CD4-positive, alpha-beta memory T cell (primary cell): ENCODE results near the gene CCS. TPM values are rescaled to one million over a fixed set of nuclear protein-coding genes. Genes with fewer than 3 reads are reported as not detected.
"Not testable (repeated sequence)": the region's sequence is repeated elsewhere in the genome, so short reads cannot be mapped to it uniquely, and the experiment has no call there.

Source experiments
- CTCF ChIA-PET: fragments of 350-600 bp; sonication (Branson Sonifier 250); formaldehyde crosslinking; loops from one replicate; lab custom pipeline; 2021; ENCODE audit warnings: inconsistent platforms; ENCODE audit not compliant: partially characterized antibody; lab: Charles Lee
- POLR2A ChIA-PET: fragments of 350-600 bp; sonication (Branson Sonifier 250); formaldehyde crosslinking; loops from one replicate; lab custom pipeline; 2021; ENCODE audit not compliant: partially characterized antibody; lab: Charles Lee
- DNase-seq, 5 donors: peaks; one replicate each; pipeline versions ENCODE4 v3.0.0 to v3.0.0-alpha.2; 2020 to 2022; ENCODE audit warnings: mixed read lengths in 1 of 5
- H3K27ac ChIP-seq: one replicate; pipeline ENCODE4 v1.7.0; 2013; ENCODE audit warnings: low read depth, low read length
- H3K27me3 ChIP-seq: 2 replicates; pipeline ENCODE4 v1.7.0; 2013; ENCODE audit warnings: mild to moderate bottlenecking, low read length, moderate library complexity; ENCODE audit not compliant: insufficient read depth
- H3K36me3 ChIP-seq: 2 replicates; pipeline ENCODE4 v1.7.0; 2013; ENCODE audit warnings: mild to moderate bottlenecking, low read length, moderate library complexity; ENCODE audit not compliant: insufficient read depth
- H3K4me1 ChIP-seq: 2 replicates; pipeline ENCODE4 v1.7.0; 2013; ENCODE audit warnings: mild to moderate bottlenecking, low read length, moderate library complexity; ENCODE audit not compliant: insufficient read depth
- H3K4me3 ChIP-seq, 2 donors: one replicate each; pipeline ENCODE4 v1.7.0; 2013; ENCODE audit warnings: low read length in 2 of 2, mild to moderate bottlenecking in 1 of 2
- H3K9me3 ChIP-seq, 2 donors: one replicate each; pipeline ENCODE4 v1.7.0; 2013; ENCODE audit warnings: low read length in 2 of 2, control low read depth in 1 of 2; ENCODE audit not compliant: control insufficient read depth in 1 of 2
- H3K27ac Mint-ChIP-seq, 7 donors: one replicate each; pipeline ENCODE4 v1.8.0; 2020 to 2021; ENCODE audit warnings: mixed read lengths in 7 of 7, mild to moderate bottlenecking in 6 of 7, inconsistent platforms in 3 of 7, moderate library complexity in 3 of 7
- H3K27me3 Mint-ChIP-seq, 2 donors: one replicate each; pipeline ENCODE4 v1.8.0; 2020 to 2021; ENCODE audit warnings: mixed read lengths in 2 of 2
- H3K36me3 Mint-ChIP-seq, 2 donors: one replicate each; pipeline ENCODE4 v1.8.0; 2020 to 2021; ENCODE audit warnings: mixed read lengths in 2 of 2, inconsistent platforms in 1 of 2, mild to moderate bottlenecking in 1 of 2
- H3K4me1 Mint-ChIP-seq, 4 donors: one replicate each; pipeline ENCODE4 v1.8.0; 2020 to 2021; ENCODE audit warnings: mixed read lengths in 4 of 4, mild to moderate bottlenecking in 1 of 4
- H3K4me3 Mint-ChIP-seq, 8 donors: one replicate each; pipeline ENCODE4 v1.8.0; 2020 to 2021; ENCODE audit warnings: mixed read lengths in 8 of 8, mild to moderate bottlenecking in 7 of 8, moderate library complexity in 6 of 8, inconsistent platforms in 3 of 8
- H3K9me3 Mint-ChIP-seq, 8 donors: one replicate each; pipeline ENCODE4 v1.8.0; 2020 to 2021; ENCODE audit warnings: mixed read lengths in 8 of 8, mild to moderate bottlenecking in 5 of 8, inconsistent platforms in 3 of 8, moderate library complexity in 1 of 8
- intact Hi-C: fragments of 100-400 bp; cut with micrococcal nuclease; formaldehyde crosslinking; loops from one replicate; pipeline ENCODE4 v1.15.1; 2023
- polyA plus RNA-seq, 2 donors: library from polyadenylated mRNA; unstranded; fragments of 300-500 nt; fragmentation: Illumina TruSeq; gene quantifications; one replicate each; pipeline ENCODE4 v1.2.3, GENCODE V29; 2021
- total RNA-seq, 2 experiments: library from RNA; stranded (reverse); gene quantifications; one replicate each; pipeline ENCODE4 v1.2.3, GENCODE V29; 2021

The CCS gene
- total and polyA plus RNA-seq, 4 experiments from 2014 or later, result 36.1 to 61.5 (median 49.8) TPM

- Mint-ChIP-seq H3K27ac (no peak overlapping the region), H3K9me3 (no peaks in the 10 kb centered on the region), H3K27me3 (no peaks in the 10 kb centered on the region), H3K4me1 (peaks cover 7 to 20% (median 13%) of the 10 kb centered on the region in 4 donors), H3K36me3 (peaks cover 0 to 14% of the 10 kb centered on the region in 2 donors), H3K4me3 (no peak overlapping the region)
- H3K27me3 ChIP-seq, result no peaks in the 10 kb centered on the region
- H3K4me1 ChIP-seq, result peaks cover 18% of the 10 kb centered on the region
- peaks cover 5% of the 10 kb centered on the region for H3K36me3 ChIP-seq
- no peak overlapping the region for H3K27ac ChIP-seq
- CTCF ChIA-PET, result interaction anchor here (1.6 kb wide), 2 partner anchors 31 to 38 kb away, joined by 3 to 4 read pairs; partner anchors contain the start of gene CTSF
- POLR2A ChIA-PET, result interaction anchor here (0.8 kb wide), 1 partner anchor 18 kb away, joined by 3 read pairs; no protein-coding TSS in a partner anchor
- intact Hi-C loops, result no loop called here
- H3K9me3 ChIP-seq, result no peaks in the 10 kb centered on the region
- H3K4me3 ChIP-seq, result no peak overlapping the region
- DNase-seq, result no peak
Measured at GRCh38 chr11:66598993-66599392, 6.0 kb downstream of the CCS start.

GRCh38 chr11:66600219-66600618 is 7.2 kb downstream of the CCS start:
- Histone ChIP-seq H3K4me1 (peaks cover 9% of the 10 kb centered on the region), H3K9me3 (no peaks in the 10 kb centered on the region), H3K27me3 (no peaks in the 10 kb centered on the region), H3K4me3 (no peak overlapping the region), H3K27ac (no peak overlapping the region), H3K36me3 (peaks cover 12% of the 10 kb centered on the region)
- ChIA-PET CTCF (no interaction called here), POLR2A (interaction anchor here (0.8 to 1.2 kb wide), 2 partner anchors 10 to 17 kb away, joined by 4 to 5 read pairs; partner anchors contain the start of gene RBM14)
- Mint-ChIP-seq H3K27me3 (no peaks in the 10 kb centered on the region), H3K9me3 (no peaks in the 10 kb centered on the region), H3K27ac (peak overlapping the region in 1 of 7 donors; percentile 64), H3K4me1 (peaks cover 2 to 10% (median 6%) of the 10 kb centered on the region in 4 donors), H3K36me3 (peaks cover 0 to 25% of the 10 kb centered on the region in 2 donors), H3K4me3 (no peak overlapping the region)
- DNase-seq, result no peak
- intact Hi-C loops, result no loop called here

GRCh38 chr11:66600631-66601233 is 7.7 kb downstream of the CCS start:
- Mint-ChIP-seq H3K4me3 (no peak overlapping the region), H3K9me3 (no peaks in the 10 kb centered on the region), H3K4me1 (peaks cover 0 to 5% (median 3%) of the 10 kb centered on the region in 4 donors), H3K27me3 (no peaks in the 10 kb centered on the region), H3K27ac (peak overlapping the region in 1 of 7 donors; percentile 64), H3K36me3 (peaks cover 0 to 28% of the 10 kb centered on the region in 2 donors)
- H3K27me3 ChIP-seq, result no peaks in the 10 kb centered on the region
- CTCF ChIA-PET, result interaction anchor here (1.5 to 1.6 kb wide), 2 partner anchors 8 to 78 kb away, joined by 3 to 6 read pairs; partner anchors contain the start of genes CCDC87 and RBM4B
- DNase-seq, result no peak
- no peaks in the 10 kb centered on the region for H3K9me3 ChIP-seq
- H3K4me1 ChIP-seq, result peaks cover 4% of the 10 kb centered on the region
- intact Hi-C loops, result no loop called here
- H3K4me3 ChIP-seq, result no peak overlapping the region
- H3K36me3 ChIP-seq, result peaks cover 17% of the 10 kb centered on the region
- POLR2A ChIA-PET, result interaction anchor here (1.2 to 2.4 kb wide), 2 partner anchors 16 to 17 kb away, joined by 5 to 8 read pairs; partner anchors contain the start of gene RBM14
- no peak overlapping the region for H3K27ac ChIP-seq

- Mint-ChIP-seq H3K4me1 (no peaks in the 10 kb centered on the region), H3K36me3 (peaks cover 0 to 33% of the 10 kb centered on the region in 2 donors), H3K27ac (peak overlapping the region in 1 of 7 donors; percentile 70), H3K27me3 (no peaks in the 10 kb centered on the region), H3K4me3 (no peak overlapping the region), H3K9me3 (no peaks in the 10 kb centered on the region)
- H3K27me3 ChIP-seq, result no peaks in the 10 kb centered on the region
- no peaks in the 10 kb centered on the region for H3K4me1 ChIP-seq
- no peaks in the 10 kb centered on the region for H3K9me3 ChIP-seq
- no peak for DNase-seq
- ChIA-PET CTCF (no interaction called here), POLR2A (interaction anchor here (0.8 to 2.4 kb wide), 2 partner anchors 14 to 40 kb away, joined by 3 to 8 read pairs; partner anchors contain the start of gene RBM14)
- H3K36me3 ChIP-seq, result peaks cover 20% of the 10 kb centered on the region
- H3K27ac ChIP-seq, result no peak overlapping the region
- H3K4me3 ChIP-seq, result no peak overlapping the region
- intact Hi-C loops, result no loop called here
Measured at GRCh38 chr11:66603072-66603471, 10.1 kb downstream of the CCS start.

GRCh38 chr11:66604155-66604554 is 11.2 kb downstream of the CCS start:
- H3K36me3 Mint-ChIP-seq, result peaks cover 0 to 31% of the 10 kb centered on the region in 2 donors
- intact Hi-C loops, result no loop called here
- H3K9me3 ChIP-seq, result no peaks in the 10 kb centered on the region

GRCh38 chr11:66606608-66607007 is 13.6 kb downstream of the CCS start:
- H3K9me3 Mint-ChIP-seq, DNase-seq, H3K27ac Mint-ChIP-seq, H3K4me3 ChIP-seq, H3K27ac ChIP-seq, H3K9me3 ChIP-seq, H3K27me3 ChIP-seq, H3K27me3 Mint-ChIP-seq, intact Hi-C loops, H3K4me3 Mint-ChIP-seq: not testable (repeated sequence)
- Mint-ChIP-seq H3K4me1 (peaks cover 6 to 13% (median 11%) of the 10 kb centered on the region in 4 donors), H3K36me3 (peaks cover 0 to 23% of the 10 kb centered on the region in 2 donors)
- peaks cover 11% of the 10 kb centered on the region for H3K4me1 ChIP-seq
- ChIA-PET CTCF (interaction anchor here (1.0 to 1.7 kb wide), 3 partner anchors 14 to 29 kb away, joined by 3 to 6 read pairs (median 6); partner anchors contain the start of genes CCDC87 and CCS), POLR2A (interaction anchor here (1.0 to 3.8 kb wide), 3 partner anchors 10 to 32 kb away, joined by 3 to 19 read pairs (median 8); partner anchors contain the start of genes RBM14 and RBM4)
- H3K36me3 ChIP-seq, result peaks cover 20% of the 10 kb centered on the region

More at GRCh38 chr11:66604155-66604554, 11.2 kb downstream of the CCS start:
- Histone ChIP-seq H3K4me3 (no peak overlapping the region), H3K27me3 (no peaks in the 10 kb centered on the region), H3K36me3 (peaks cover 20% of the 10 kb centered on the region), H3K4me1 (no peaks in the 10 kb centered on the region), H3K27ac (no peak overlapping the region)
- CTCF ChIA-PET, result no interaction called here
- POLR2A ChIA-PET, result interaction anchor here (3.8 kb wide), 1 partner anchor 12 kb away, joined by 19 read pairs; the partner anchor contains the start of gene RBM14
- no peak overlapping the region for H3K4me3 Mint-ChIP-seq
- H3K27me3 Mint-ChIP-seq, result no peaks in the 10 kb centered on the region
- H3K27ac Mint-ChIP-seq, result no peak overlapping the region
- DNase-seq, result no peak
- no peaks in the 10 kb centered on the region for H3K9me3 Mint-ChIP-seq
- no peaks in the 10 kb centered on the region for H3K4me1 Mint-ChIP-seq
